GM21360 (cell line): Measurements from ENCODE around the gene SYDE1.

ENCODE experiments used
- ATAC-seq: cut with Tn5 transposase; IDR thresholded peaks from one replicate; pipeline ENCODE4 v1.9.1; 2021; ENCODE audit warnings: mild to moderate bottlenecking, moderate library complexity; ENCODE audit not compliant: unreplicated experiment

The SYDE1 gene

GRCh38 chr19:15108145-15108844 lies 1.1 kb downstream of the SYDE1 start:
- no peak for ATAC-seq

GRCh38 chr19:15108845-15109767 lies 1.9 kb downstream of the SYDE1 start:
- ATAC-seq = no peak

GRCh38 chr19:15109768-15110417 lies 2.7 kb downstream of the SYDE1 start:
- no peak for ATAC-seq

GRCh38 chr19:15110418-15110815 lies 3.2 kb downstream of the SYDE1 start:
- ATAC-seq = no peak

GRCh38 chr19:15111758-15112157 lies 4.6 kb downstream of the SYDE1 start:
- ATAC-seq = no peak

GRCh38 chr19:15112385-15112784 lies 5.2 kb downstream of the SYDE1 start:
- no peak for ATAC-seq

- ATAC-seq = no peak
Observed at GRCh38 chr19:15113245-15114152, 6.3 kb downstream of the SYDE1 start.

GRCh38 chr19:15114153-15114540 lies 6.9 kb downstream of the SYDE1 start:
- ATAC-seq = no peak

GRCh38 chr19:15115080-15115479 lies 7.9 kb downstream of the SYDE1 start:
- no peak for ATAC-seq

GRCh38 chr19:15115762-15116615 lies 8.8 kb downstream of the SYDE1 start:
- ATAC-seq = no peak

GRCh38 chr19:15116856-15117255 lies 9.7 kb downstream of the SYDE1 start:
- no peak for ATAC-seq

GRCh38 chr19:15118248-15118647 lies 11.0 kb downstream of the SYDE1 start:
- ATAC-seq = no peak

GRCh38 chr19:15118789-15119494 lies 11.7 kb downstream of the SYDE1 start:
- ATAC-seq = no peak

GRCh38 chr19:15120135-15121026 lies 13.2 kb downstream of the SYDE1 start:
- no peak for ATAC-seq

- ATAC-seq = no peak
Observed at GRCh38 chr19:15122331-15123030, 15.3 kb downstream of the SYDE1 start.

GRCh38 chr19:15123031-15123890 lies 16.1 kb downstream of the SYDE1 start:
- no peak for ATAC-seq
